GM19023 (cell line): Measurements from ENCODE around the gene ROPN1L.

ENCODE experiments used
- ATAC-seq: cut with Tn5 transposase; IDR thresholded peaks from one replicate; pipeline ENCODE4 v1.9.1; 2021; ENCODE audit warnings: mild to moderate bottlenecking, moderate library complexity; ENCODE audit not compliant: unreplicated experiment

Gene ROPN1L

DNA sequence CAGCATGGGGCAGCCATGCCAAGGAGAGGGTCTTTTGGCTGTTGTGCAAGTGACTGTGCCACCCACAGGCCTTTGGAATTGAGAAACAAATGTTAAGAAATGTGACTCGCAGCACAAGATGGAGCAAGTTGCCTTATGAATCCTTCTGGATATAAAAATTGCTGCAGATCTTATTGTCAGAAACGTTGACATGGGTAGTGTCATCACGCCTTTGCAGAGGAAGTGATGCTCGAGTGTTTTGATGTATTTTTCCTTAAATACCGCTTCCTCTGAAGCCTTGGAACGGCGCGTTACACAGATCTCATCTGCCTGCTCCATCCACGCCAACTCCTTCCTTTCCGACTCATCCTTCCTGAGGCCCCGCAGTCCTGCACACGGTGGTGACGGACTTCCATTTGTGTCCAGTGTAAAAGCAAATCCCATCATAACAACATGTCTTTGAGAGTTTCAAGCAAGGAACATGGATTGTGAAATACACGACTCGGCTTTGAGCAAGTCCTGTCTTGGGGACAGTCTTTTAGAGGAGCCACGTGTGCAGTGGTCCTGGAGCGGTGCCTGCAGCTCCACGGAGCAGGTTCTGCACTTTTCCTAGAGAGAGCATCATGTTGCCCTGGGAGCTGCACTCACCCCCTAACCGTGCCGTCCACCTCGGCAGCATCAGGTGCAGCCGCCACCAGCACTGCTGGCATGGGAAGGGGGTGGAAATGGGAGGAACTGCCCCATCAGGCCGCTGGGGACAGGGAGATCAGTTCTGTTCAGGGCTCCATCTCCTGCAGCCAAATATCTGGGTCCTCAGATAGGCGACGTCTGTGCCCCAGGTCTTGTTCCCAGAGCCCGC, 15.1 kb downstream of the ROPN1L start:
- ATAC-seq = no peak

DNA sequence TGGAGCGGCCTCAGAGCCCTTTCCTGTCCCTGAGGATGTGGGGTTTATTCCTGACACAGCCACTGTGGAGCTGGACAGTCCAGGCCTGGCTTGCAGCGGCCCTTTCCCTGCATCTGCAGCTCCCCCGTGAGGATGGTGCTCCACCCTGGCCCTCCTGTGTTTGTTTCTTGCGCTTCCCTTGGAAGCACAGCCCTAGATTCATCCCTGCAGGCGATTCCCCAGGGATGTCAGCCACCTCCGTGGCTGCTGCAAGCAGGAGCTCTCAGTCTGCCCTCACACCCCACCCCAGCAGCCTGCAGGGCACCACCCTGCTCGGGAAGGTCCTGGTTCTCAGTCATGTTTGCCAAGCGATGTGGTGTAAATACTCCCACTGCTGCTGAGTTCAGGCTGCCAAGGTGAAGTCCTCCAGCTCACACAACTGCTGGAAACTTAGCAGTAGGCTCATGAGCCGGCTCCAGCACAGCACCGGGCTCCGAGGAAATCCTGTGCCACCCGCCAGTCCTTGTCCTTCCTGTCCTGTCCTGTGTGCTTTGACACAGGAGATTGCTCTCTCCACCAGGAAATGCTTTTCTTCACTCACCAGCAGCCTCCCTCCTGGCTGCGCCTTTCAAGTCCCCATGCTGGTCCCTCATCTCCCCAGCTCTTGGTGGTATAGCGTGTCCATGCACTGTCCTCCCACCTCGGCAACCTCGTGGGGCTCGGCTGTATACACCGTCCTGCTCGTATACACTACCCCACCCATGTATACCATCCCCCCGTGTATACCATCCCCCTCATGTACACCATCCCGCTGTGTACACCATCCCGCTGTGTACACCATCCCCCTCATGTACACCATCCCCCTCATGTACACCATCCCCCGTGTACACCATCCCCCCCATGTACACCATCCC, 16.2 kb downstream of the ROPN1L start:
- ATAC-seq = no peak

DNA sequence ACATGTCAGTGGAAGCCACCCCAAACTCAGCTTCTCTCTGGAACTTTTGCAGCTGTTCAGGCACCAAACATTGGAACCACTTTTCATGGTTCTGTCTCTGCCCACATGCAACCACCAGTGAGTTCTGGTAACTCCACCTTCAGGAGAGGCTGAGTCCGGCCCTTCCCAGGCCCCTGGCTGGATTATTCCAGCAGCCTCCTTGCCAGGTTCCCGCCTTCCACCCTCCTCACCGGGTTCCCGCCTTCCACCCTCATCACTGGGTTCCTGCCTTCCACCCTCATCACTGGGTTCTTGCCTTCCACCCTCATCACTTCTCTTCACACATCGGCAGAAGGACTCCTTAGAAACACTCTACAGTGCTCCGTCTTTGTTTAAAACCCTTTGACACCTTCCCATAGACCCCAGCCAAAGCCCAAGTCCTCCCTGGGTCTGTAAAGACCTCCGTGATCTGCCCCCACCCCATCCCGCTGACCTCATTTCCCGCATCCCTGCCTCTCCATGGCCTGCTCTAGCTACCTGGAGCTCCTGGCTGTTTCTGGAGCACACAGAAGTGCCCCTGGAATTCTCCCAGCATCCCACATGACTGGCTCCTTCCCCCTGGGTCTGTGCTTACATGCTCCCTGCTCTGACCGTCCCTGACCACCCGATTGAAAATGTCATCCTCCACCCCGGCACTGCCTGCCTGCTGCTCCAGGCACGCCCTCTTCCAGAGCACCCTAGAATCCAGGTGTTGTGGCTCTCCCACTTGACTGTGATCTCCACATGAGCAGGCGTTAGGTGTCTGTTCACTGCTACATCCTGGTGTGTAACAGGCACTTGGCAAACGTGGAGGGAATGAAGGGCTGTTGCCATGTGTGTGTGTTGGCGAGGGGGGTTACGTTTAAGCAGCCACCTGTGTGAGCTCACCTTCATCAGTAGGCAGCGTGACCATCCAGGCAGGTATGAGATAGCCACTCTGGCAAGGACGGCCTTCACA, 17.7 kb downstream of the ROPN1L start:
- no peak for ATAC-seq

DNA sequence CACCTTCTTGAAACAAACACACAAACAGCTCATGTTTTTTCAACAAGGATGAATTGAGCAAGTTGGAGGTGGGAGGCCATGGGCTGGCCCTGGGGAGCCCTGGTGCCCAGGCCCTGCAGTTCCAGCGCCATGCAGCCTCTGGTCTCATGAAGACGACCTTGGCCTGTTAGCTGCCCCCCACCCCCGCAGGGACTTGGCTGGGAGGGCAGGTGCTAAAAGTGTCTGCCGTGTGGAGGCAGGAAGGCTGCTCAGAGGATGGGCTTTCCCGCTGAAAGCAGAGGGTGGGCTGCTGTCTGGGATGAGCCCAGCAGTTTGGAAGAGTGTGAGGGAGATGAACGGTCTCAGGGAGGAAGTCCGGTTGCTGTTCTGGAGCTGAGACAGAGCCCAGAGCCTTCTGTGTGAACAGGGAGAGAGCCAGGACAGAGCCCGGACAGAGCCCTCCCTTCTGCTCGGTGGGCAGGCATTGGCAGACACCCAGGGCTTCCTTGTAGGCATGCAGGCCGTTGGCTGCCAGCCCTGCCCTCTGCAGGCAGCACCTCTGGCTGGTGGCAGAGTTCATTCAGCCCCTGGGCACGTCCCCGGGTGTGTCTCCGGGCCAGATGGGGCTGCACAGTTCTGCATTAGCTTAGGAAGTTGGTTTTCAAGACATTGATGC, 18.7 kb downstream of the ROPN1L start:
- ATAC-seq = no peak

DNA sequence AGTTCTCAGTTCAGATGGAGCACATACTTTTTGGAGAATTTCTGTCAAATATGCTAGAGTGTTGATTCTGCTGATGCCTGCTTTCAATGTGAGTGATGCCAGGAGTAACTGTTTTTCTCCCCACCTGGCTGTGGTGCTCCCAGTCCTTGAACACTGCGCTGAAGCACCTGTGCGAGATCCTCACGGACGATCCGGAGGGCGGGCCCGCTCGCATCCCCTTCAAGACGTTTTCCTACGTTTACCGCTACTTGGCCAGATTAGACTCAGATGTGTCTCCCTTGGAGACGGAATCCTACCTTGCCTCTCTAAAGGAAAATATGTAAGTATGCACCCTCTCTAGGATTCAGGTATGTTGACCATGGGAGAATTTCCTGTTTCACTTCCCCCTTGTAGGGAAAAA, 19.4 kb downstream of the ROPN1L start:
- ATAC-seq = no peak

DNA sequence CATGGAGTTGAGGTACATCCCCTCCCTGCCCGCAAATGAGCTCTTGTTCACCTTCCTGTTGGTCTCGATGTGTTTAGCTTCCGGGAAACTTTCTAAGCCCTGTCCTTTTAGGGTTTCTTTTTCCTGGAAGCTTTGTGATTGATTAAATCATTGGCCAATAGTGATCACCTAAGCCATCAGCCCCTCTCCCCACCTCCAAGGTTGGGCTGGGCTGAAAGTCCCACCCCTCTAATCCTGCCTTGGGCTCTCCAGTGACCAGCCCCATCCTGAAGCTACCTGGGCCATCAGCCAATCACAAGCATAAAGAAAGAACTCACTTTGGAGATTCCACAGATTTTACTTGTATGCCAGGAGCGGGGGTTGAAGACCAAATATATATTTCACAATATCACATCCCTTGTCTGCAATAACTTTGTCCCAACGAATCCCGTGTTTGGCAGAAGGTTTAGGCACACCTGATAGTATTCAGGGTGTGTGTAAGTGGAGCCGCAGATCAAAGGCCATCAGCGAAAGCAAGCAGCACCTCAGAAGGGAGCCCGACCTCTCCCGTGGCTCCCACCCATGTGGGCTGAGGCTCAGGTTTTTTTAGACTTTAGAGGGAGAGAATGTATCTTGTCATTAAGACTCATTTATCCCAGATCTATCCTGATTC, 20.4 kb downstream of the ROPN1L start:
- no peak for ATAC-seq

DNA sequence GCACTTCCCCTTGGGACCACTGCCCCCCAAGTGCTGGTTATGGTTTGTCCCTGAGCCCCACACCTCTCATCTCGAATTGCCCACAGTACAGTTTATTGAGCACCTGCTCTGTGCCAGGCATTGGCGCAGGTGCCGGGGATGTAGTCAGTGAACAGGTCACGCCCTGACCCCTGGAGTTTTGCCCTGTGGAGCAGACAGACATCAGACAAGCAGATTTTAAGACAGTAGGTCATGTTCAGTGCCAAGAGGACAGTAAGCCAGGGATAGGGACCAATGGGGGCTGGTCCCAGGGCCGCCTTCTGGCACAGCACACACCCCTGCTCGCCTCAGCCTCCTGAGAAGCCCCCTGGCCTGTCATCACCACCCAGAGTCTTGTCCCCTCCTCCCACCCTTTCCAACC, 21.9 kb downstream of the ROPN1L start:
- ATAC-seq = no peak

DNA sequence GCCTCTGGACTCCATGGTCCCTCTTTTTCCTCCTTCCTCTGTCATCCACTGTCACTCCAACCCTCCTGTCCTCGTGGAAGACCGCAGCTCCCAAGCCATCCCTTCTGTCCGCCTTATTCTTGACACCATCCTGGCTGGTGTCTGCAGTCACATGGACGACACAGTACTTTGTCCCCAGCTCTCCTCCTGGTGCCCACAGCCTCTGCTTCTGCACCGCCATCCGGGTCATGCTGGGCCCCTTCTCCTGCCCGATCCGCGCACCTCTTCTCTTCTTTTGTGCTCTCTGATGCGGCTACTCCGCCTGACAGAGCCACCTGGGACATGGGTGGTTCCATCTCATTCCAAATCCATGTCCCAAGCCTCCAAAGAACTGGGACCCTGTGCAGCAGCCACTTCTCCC, 22.5 kb downstream of the ROPN1L start:
- no peak for ATAC-seq

DNA sequence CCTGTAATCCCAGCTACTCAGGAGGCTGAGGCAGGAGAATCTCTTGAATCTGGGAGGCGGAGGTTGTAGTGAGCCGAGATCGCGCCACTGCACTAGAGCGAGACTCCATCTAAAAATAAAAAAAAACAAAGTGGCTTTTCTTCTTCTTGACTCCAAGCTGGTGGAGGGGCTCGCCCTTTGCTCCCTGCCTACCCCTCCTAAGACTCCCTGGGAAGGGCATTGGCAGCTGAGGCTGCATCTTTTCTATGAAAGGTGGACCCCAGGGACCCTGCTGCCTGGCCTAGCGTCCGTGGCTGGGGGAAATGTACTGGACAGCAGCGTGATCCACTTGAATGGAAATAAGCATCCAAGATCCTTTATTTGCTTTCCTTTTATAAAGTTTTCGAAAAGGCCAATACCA, 24.0 kb downstream of the ROPN1L start:
- ATAC-seq = no peak

DNA sequence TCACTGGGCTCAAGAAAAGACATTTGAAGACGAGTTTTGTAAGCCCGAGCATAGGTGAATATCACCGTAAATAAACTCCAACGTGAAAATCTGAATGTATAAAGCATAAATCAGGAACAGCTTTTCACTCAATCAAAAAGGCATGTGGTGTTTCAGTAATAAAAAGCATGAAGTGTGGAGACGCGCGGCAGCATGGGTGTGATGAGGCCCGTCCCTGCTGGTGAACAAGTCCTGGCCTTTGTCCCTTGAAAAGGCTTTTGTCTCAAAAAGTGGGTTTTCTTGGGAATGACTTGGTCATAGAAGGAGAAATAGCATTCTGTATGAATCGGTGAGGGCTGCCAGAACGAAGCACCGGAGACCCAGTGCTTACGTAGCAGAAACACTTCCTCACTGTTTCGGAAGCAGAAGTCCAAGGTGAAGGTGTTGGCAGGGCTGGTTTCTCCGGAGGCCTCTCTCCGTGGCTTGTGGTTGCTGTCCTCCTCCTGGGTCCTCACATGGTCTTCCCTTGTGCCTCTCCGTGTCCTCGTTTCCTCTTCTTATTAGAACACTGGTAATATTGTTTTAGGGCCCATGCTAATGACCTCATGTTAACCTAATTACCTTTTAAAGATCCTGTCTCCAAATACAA, 24.9 kb downstream of the ROPN1L start:
- no peak for ATAC-seq

DNA sequence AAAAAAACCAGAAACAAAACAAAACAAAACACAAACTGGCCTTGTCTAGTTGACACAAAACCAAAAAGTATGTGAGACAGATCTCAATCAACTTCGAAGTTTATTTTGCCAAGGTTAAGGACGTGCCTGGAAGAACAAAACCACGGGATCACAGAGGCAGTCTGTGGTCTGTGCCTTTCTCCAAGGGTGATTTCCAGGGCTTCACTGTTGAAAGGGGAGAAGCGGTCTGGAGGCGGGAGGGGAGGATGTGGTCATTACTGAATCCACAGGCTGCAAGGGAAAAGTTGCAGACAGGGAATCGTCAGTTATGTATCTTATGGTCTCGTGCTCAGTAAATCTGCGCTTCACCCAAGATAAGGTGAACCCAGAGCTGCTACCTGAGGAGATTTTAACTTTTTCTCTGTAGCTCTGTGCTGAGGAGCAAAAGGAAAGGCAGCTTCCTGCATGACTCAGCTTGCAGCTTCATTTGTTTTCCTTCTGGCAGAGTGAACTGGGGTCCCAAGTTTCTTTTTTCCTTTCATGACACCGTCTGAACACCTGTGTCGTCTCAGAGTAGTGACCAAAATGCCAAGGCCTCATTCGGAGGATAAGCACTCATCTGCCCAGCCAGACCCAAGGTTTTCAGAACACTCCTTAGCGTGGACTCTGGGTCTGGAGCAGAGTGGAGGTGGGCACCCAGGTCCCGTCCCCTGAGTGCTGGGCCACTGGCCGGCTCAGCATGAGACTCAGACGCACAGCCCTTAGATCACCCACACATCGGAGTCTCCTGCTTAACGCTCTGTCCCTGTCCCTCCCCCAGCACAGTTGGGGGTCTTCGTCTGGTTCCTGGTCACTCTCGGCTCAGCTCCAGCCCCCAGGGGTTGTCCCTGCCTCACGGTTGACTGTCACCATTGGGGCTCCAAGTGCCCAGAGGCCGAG, 25.9 kb downstream of the ROPN1L start:
- ATAC-seq = no peak

DNA sequence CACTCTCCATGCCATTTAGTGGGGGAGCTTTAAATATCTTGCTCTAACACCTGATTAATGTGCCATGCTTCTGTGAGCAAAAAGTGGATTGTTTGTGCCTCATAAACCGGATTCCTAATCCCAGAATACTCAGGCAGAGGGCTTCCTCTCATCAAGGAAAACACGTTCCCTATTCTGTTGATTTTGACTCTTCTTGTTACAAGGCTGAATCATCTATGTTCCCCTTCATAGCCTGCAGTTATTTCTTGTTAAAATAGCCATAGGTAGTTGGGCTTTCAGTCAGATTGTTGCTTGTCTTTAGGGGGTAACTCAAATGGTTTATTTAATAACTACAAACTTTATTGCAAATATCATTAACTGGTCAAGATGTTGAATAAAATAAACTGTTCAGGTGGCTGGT, 26.6 kb downstream of the ROPN1L start:
- ATAC-seq = no peak

DNA sequence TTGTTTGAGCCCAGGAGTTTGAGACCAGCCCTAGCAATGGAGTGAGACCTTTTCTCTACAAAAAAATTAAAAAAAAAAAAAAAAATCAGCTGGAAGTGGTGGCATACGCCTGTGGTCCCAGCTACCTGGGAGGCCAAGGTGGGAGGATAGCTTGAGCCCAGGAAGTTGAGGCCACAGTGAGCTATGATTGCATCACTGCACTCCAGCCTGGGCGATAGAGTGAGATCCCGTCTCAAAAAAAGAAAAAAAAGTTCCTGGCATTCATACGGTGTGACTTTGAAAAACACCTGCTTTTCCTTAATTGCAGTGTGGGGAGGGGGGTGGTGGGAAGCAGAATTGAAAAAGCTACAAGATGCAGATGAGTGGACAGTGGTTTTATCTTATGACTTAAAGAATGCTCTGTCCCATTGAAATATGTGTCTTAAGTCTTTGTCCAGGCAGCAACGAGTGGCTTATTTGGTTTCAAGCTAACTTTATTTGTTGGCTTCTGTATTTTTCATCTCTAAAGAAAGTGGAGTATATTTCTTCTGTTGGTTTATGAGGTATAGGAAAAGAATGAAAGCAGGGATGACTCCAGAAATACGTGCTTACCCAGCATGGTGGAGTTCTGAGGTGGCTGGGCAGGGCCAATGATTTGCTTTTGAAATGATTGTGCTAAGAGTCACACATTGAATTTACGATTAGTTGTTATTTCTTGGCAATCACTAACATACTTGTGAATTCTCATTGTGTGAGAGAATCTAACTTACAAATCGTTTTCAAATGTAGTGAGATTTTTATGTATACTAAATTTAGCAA, 27.8 kb downstream of the ROPN1L start:
- no peak for ATAC-seq

DNA sequence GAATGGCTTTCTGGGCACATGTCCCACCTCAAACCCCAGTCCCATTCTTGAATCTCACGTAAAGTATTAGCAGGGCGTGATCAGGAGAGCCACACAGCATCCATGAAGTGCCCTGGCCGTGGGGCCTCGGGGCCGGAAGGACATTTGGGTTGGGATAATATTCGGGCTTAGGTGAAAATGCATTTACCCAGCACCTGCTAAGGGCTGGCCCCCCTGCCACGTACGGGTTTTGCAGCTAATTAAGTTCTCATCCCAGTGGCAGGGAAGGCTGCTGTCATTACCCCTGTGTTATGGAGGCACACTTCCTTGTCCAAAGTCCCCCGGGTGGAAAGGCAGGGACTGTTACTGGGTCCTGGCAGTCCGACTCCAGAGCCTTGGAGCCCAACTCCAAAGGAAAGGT, 29.0 kb downstream of the ROPN1L start:
- no peak for ATAC-seq

DNA sequence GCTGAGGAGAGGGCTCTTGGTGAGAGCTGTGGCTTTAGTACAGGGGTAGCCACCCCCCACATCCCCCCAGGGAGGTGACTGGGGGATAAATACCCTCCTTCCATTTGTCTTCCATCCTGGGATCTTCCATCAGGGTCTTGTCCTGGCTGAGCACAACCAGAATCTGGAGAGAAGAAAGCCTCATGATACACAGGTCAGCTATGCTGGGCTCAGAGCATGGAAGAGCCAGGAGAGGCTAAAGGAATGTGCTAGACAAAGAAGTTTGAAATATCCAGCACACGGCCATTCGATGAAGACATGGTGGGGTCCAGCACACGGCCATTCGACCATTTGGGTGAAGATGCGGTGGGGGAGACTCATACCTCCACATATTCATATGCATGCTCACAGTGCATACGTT, 30.0 kb downstream of the ROPN1L start:
- no peak for ATAC-seq

DNA sequence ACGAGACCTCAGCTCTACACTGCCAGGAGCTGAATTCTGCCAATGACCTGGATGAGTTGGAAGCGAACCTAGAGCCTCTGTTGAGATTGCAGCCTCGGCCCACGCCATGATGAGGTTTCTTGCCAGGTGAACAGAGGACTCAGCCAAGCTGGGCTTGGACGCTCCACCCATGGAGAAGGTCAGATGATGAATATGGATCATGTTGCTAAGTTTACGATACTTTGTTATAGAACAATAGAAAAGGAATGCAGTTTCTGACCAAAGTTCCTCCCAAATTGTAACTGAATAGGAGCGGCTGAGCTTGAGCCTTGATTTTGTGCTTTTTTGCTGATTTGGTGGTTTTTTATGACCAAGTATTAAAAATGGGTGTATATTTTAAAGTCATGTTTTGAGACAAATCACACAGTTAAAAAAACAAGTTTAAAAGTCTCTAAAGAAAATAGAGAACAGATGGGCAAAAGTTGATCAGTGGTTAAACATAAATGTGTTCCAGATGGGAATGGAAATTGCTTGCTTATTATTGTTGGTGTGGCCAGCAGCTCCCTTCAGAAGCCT, 32.9 kb downstream of the ROPN1L start:
- ATAC-seq = no peak

DNA sequence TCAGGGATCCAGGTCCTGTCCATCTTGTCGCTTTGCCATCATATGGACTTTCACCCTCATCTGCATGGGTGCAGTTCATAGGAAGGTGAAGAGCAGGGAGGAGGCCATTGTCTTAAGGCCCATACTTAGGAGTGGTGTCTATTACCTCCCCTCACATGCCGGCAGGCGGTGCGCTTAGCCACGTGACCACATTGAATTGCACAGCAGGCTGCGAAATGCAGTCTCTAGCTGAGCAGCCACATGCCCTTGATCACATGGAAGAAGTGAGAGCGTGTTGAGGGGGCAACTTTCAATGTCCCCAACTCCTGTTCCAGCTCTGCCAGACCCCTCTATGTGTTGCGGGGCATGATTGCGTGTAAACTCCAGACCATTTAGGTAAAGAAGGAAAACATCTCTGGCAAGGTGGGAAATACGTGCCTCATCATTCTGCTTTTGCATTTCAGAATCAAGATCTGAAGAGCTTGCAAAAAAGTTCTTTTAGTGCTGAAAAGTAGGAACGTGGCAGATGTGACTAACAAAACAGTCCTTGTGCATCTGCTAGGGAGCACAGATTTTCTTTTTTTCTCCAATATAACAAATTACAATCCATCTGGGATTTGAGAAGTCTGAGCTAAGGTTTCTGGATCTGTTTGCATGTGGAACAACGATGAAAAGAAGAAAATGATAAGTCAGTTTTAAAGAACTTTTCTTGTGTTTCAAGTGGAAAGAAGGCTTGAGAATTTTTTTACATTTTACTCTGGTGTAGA, 34.4 kb downstream of the ROPN1L start:
- no peak for ATAC-seq
